COR-L47 (cell line): ENCODE measurements around the gene TBC1D3D.
"Not testable (repeated sequence)": the region's sequence is repeated elsewhere in the genome, so short reads cannot be mapped to it uniquely, and the experiment has no call there.

ENCODE experiments used
- DNase-seq: peaks from one replicate; lab custom pipeline; 2025; lab: John Stamatoyannopoulos, UW

The TBC1D3D gene

GRCh38 chr17:38003676-38004075 lies at the start of gene TBC1D3D:
Gene TBC1D3D, plus strand, starts transcription at chr17:38003976. Its CDS starts 1,585 bp downstream, at chr17:38005561.
- not testable (repeated sequence) for DNase-seq

- not testable (repeated sequence) for DNase-seq
These were observed 14.8 kb upstream of the TBC1D3D start, which contains the start of gene TBC1D3L for GRCh38 chr17:37988960-37989359. Gene TBC1D3L, minus strand, starts transcription at chr17:37989060. Its CDS starts 1,540 bp downstream, at chr17:37987520.
